ENCODE results near the gene LLGL2. TPM values are rescaled to one million over a fixed set of nuclear protein-coding genes. Genes with fewer than 3 reads are reported as not detected.
A peak's percentile ranks its signal among the peaks of the same experiment; 100 is the strongest.

LLGL2 gene
- total RNA-seq, 2 experiments from 2014 or later = 7.1 to 9.6 TPM

DNA sequence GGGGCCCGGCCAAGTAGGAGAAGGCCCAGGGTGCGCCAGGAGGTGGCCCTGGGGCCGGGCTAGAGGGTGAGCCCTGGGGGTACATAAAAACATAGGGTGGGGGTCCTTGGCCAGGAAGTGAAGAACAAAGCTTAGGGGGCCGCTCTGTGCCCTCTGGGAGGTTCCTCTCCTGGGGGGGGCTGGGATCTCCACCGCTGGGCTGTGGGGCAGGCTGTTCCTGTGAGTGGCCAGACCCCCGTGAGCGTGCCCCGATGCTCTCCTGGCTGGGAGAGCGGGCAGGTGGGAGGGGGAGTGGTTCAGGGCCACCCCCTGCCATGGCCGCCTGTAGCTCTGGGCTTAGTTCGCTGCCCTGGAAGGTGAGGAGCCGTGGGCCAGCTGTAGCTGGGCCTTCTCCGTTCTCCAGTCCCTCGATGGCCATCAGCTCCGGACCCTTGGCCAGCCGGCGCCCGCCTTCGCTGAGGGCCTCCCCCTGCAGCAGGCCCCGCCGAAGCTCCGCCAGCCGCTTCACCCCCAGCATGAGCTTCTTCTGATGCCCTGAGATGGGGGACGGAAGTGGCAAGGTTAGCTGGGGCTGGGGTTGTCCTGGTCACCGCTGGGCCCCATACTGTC, 22.7 kb upstream of the LLGL2 start:
- no peaks in the 10 kb centered on the region for H3K4me1 Mint-ChIP-seq
- no peak overlapping the region for H3K27ac Mint-ChIP-seq
- ChIA-PET POLR2A (interaction anchor here (1.0 kb wide), 1 partner anchor 242 kb away, joined by 3 read pairs; the partner anchor contains the start of genes GGA3 and MRPS7), CTCF (interaction anchor here (0.5 to 1.4 kb wide), 5 partner anchors 10 to 250 kb away, joined by 3 to 4 read pairs (median 4); partner anchors contain the start of gene TSEN54)
- DNase-seq (no peak), ATAC-seq (no peak)
- H3K27me3 Mint-ChIP-seq = no peaks in the 10 kb centered on the region
- H3K36me3 Mint-ChIP-seq (ENCODE audit: low read depth) = peaks cover 3% of the 10 kb centered on the region
- no peak overlapping the region for H3K4me3 Mint-ChIP-seq
- intact Hi-C loops (cut with DNase I, micrococcal nuclease) = no loop called here
- no peaks in the 10 kb centered on the region for H3K9me3 Mint-ChIP-seq (ENCODE audit: low read depth)

DNA sequence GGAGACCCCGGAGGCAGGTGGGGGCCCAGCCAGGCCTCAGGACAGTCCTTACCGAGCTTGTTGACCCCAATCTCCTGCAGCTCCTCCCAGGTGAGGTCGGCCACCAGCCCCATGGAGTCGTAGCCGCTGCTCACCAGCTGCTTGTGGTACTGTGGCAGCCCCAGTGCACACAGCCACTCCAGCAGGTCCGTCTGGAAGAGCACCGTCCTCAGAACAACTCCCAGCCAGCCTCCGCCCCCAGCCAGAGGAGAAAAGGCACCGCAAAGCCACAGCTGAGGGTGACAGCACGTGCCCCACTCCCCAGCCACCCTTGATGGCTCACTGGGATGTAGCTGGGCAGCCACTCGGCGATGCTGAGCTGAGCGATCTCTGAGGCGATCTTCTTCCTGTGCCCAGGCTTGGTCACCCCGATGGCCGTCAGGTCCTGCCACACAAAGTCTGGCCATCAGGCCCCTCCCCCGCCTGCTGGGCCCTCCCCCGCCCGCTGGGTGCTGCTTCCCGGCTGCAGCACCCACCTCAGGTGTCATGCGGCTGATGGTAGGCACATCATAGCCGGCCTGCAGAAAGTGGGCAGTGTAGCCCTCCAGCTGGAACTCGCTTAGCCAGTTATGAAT, 22.1 kb upstream of the LLGL2 start:
- ATAC-seq (no peak), DNase-seq (no peak)
- no peaks in the 10 kb centered on the region for H3K9me3 Mint-ChIP-seq (ENCODE audit: low read depth)
- ChIA-PET POLR2A (interaction anchor here (1.0 kb wide), 1 partner anchor 242 kb away, joined by 3 read pairs; the partner anchor contains the start of genes GGA3 and MRPS7), CTCF (interaction anchor here (0.6 to 1.4 kb wide), 4 partner anchors 10 to 250 kb away, joined by 3 to 4 read pairs (median 4); partner anchors contain the start of gene TSEN54)
- no peak overlapping the region for H3K4me3 Mint-ChIP-seq
- H3K36me3 Mint-ChIP-seq (ENCODE audit: low read depth) = peaks cover 3% of the 10 kb centered on the region
- no peak overlapping the region for H3K27ac Mint-ChIP-seq
- intact Hi-C loops (cut with DNase I, micrococcal nuclease) = no loop called here
- no peaks in the 10 kb centered on the region for H3K27me3 Mint-ChIP-seq
- H3K4me1 Mint-ChIP-seq = no peaks in the 10 kb centered on the region

- POLR2A ChIA-PET = no interaction called here
- ATAC-seq = no peak
- no peaks in the 10 kb centered on the region for H3K9me3 Mint-ChIP-seq (ENCODE audit: low read depth)
- H3K36me3 Mint-ChIP-seq (ENCODE audit: low read depth) = no peaks in the 10 kb centered on the region
- intact Hi-C loops (cut with DNase I, micrococcal nuclease) = no loop called here
- H3K27me3 Mint-ChIP-seq = no peaks in the 10 kb centered on the region
- H3K4me3 Mint-ChIP-seq = no peak overlapping the region
- no peak for DNase-seq
- no peak overlapping the region for H3K27ac Mint-ChIP-seq
- H3K4me1 Mint-ChIP-seq = no peaks in the 10 kb centered on the region
- CTCF ChIA-PET = interaction anchor here (1.4 kb wide), 2 partner anchors 13 to 23 kb away, joined by 4 read pairs; partner anchors contain the start of gene TSEN54
Observed at GRCh38 chr17:75503976-75504346, 21.5 kb upstream of the LLGL2 start.

DNA sequence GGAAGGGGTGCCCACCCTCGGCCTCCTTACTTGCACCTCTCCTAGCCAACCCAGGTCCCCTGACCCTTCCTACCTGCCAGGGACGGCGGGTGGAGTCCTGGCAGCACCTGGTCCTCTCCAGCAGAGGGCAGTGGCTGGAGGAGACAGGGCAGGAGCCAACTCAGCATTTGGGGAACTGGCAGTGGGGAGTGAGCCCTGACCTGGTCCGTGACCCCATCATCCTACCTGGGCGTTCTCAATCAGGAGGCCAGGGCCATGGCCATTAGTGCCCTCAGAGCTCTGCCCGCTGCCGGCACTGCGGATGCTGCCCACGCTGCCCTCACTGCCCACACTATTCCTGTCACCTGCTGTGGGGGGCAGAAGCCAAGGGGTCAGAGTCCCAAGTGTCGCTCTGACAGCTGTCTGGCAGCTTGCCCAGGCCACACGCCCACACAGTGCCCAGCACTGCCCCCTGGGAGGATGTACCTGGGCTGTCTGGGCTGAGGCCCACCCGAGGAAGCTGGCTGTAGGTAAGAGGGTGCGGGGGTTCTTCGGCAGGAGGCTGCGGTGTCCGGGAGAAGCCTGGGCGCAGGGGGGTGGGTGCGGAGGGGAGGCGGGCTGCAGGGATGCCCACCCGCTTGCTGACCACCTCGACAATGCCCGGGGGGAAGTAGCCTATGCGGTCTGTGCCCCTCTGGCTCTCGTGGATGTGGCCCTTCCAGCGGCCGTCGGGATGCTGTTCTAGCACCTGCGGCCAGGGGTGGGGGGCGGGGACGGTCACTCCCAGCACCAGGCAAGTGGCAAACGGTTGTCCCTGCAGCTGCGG, 20.9 kb upstream of the LLGL2 start:
- Mint-ChIP-seq H3K4me1 (no peaks in the 10 kb centered on the region), H3K9me3 (ENCODE audit: low read depth) (no peaks in the 10 kb centered on the region), H3K36me3 (ENCODE audit: low read depth) (no peaks in the 10 kb centered on the region), H3K27ac (no peak overlapping the region), H3K4me3 (no peak overlapping the region), H3K27me3 (no peaks in the 10 kb centered on the region)
- ATAC-seq (peak; percentile 68), DNase-seq (peak; percentile 63)
- intact Hi-C loops (cut with DNase I, micrococcal nuclease) = no loop called here
- ChIA-PET CTCF (interaction anchor here (1.4 kb wide), 1 partner anchor 22 kb away, joined by 4 read pairs; no protein-coding TSS in a partner anchor), POLR2A (no interaction called here)

DNA sequence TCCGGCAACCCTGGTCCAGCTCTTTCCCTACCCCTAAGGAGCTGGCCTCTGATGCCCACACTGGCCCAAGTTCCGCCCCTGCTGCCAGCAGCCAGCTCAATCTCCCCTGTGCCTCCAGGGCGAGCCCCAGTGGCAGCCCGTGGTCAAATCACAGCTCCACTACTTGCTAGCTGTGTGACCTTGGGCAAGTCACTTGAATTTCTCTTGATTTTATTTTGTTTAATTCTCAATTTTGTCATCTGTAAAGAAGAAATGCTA, 20.4 kb upstream of the LLGL2 start:
- CTCF ChIA-PET = no interaction called here
- Mint-ChIP-seq H3K4me3 (no peak overlapping the region), H3K36me3 (ENCODE audit: low read depth) (no peaks in the 10 kb centered on the region), H3K27ac (no peak overlapping the region), H3K9me3 (ENCODE audit: low read depth) (no peaks in the 10 kb centered on the region), H3K27me3 (no peaks in the 10 kb centered on the region), H3K4me1 (no peaks in the 10 kb centered on the region)
- DNase-seq (no peak), ATAC-seq (no peak)
- intact Hi-C loops (cut with DNase I, micrococcal nuclease) = no loop called here
- POLR2A ChIA-PET = no interaction called here

GRCh38 chr17:75505640-75506039, 19.9 kb upstream of the LLGL2 start:
- Mint-ChIP-seq H3K27me3 (no peaks in the 10 kb centered on the region), H3K27ac (no peak overlapping the region), H3K36me3 (ENCODE audit: low read depth) (no peaks in the 10 kb centered on the region), H3K4me1 (no peaks in the 10 kb centered on the region), H3K4me3 (no peak overlapping the region), H3K9me3 (ENCODE audit: low read depth) (no peaks in the 10 kb centered on the region)
- ATAC-seq (no peak), DNase-seq (no peak)
- intact Hi-C loops (cut with DNase I, micrococcal nuclease) = no loop called here
- ChIA-PET CTCF (no interaction called here), POLR2A (no interaction called here)

DNA sequence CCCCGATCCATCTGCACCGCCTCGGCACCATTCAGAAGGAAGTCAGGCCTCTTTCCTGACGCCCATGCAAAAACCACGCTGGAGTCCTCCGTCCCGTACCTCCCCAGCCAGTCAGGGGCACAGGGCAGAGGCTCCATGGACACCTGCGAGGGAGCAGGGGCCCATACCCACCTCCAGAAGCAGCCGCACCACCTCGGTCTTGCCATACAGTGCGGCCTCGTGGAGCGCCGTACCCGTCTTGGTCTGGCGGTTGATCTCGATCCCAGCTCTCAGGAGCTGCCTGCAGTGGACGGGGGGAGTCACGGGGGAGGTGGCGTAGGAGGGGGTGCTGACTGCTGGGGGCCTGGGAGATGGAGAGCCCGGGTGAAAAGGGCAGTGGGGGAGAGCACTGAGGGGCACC, 19.4 kb upstream of the LLGL2 start:
- ChIA-PET POLR2A (no interaction called here), CTCF (no interaction called here)
- ATAC-seq = no peak
- intact Hi-C loops (cut with DNase I, micrococcal nuclease) = no loop called here
- Mint-ChIP-seq H3K36me3 (ENCODE audit: low read depth) (no peaks in the 10 kb centered on the region), H3K9me3 (ENCODE audit: low read depth) (no peaks in the 10 kb centered on the region), H3K4me3 (no peak overlapping the region), H3K27ac (no peak overlapping the region), H3K27me3 (no peaks in the 10 kb centered on the region), H3K4me1 (no peaks in the 10 kb centered on the region)
- DNase-seq = no peak

GRCh38 chr17:75506888-75507287, 18.6 kb upstream of the LLGL2 start:
- no peak overlapping the region for H3K4me3 Mint-ChIP-seq
- POLR2A ChIA-PET = no interaction called here
- ATAC-seq = no peak
- no peaks in the 10 kb centered on the region for H3K27me3 Mint-ChIP-seq
- H3K9me3 Mint-ChIP-seq (ENCODE audit: low read depth) = no peaks in the 10 kb centered on the region
- no peak overlapping the region for H3K27ac Mint-ChIP-seq
- DNase-seq = no peak
- H3K4me1 Mint-ChIP-seq = no peaks in the 10 kb centered on the region
- CTCF ChIA-PET = interaction anchor here (0.5 kb wide), 1 partner anchor 434 kb away, joined by 3 read pairs; no protein-coding TSS in a partner anchor
- intact Hi-C loops (cut with DNase I, micrococcal nuclease) = no loop called here
- no peaks in the 10 kb centered on the region for H3K36me3 Mint-ChIP-seq (ENCODE audit: low read depth)

- DNase-seq (no peak), ATAC-seq (no peak)
- H3K27me3 Mint-ChIP-seq = no peaks in the 10 kb centered on the region
- POLR2A ChIA-PET = interaction anchor here (0.8 kb wide), 1 partner anchor 245 kb away, joined by 3 read pairs; no protein-coding TSS in a partner anchor
- intact Hi-C loops (cut with DNase I, micrococcal nuclease) = no loop called here
- H3K4me3 Mint-ChIP-seq = no peak overlapping the region
- H3K4me1 Mint-ChIP-seq = no peaks in the 10 kb centered on the region
- H3K36me3 Mint-ChIP-seq (ENCODE audit: low read depth) = no peaks in the 10 kb centered on the region
- CTCF ChIA-PET = interaction anchor here (0.8 kb wide), 1 partner anchor 361 kb away, joined by 3 read pairs; no protein-coding TSS in a partner anchor
- no peak overlapping the region for H3K27ac Mint-ChIP-seq
- no peaks in the 10 kb centered on the region for H3K9me3 Mint-ChIP-seq (ENCODE audit: low read depth)
Observed at GRCh38 chr17:75507733-75508719, 17.5 kb upstream of the LLGL2 start.

DNA sequence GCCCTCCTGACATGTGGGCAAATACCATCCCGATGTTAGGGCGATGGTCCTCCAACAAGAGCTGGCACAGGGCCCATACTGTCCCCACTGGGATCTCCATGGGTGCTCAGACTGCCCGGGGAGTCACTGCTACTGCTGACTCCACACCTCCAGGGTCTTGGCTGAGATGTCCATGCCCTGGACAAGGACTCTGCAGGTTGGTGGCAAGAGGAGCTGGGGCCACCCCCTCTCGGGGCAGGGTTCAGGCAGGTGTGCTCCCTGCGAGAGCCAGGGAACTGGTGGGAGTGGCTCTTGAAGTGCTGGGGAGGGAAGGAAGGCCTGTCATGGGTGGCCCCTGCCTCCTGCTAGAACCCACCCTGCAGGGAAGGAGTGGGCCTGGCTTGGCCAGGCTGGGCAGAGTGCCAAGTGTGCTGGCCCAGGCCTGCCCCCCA, 16.6 kb upstream of the LLGL2 start:
- ATAC-seq = no peak
- Mint-ChIP-seq H3K4me3 (no peak overlapping the region), H3K9me3 (ENCODE audit: low read depth) (no peaks in the 10 kb centered on the region), H3K4me1 (no peaks in the 10 kb centered on the region), H3K36me3 (ENCODE audit: low read depth) (no peaks in the 10 kb centered on the region), H3K27ac (no peak overlapping the region), H3K27me3 (peaks cover under 1% of the 10 kb centered on the region)
- POLR2A ChIA-PET = interaction anchor here (0.8 kb wide), 1 partner anchor 246 kb away, joined by 3 read pairs; no protein-coding TSS in a partner anchor
- no peak for DNase-seq
- intact Hi-C loops (cut with DNase I, micrococcal nuclease) = no loop called here
- CTCF ChIA-PET = interaction anchor here (0.5 to 0.8 kb wide), 3 partner anchors 97 to 446 kb away, joined by 3 read pairs; no protein-coding TSS in a partner anchor
